HepG2 (cell line): ENCODE measurements around the gene SHF.

Experiments used
- BATF2 ChIP-seq: sonication (generic); formaldehyde crosslinking; IDR thresholded peaks from 2 replicates; pipeline ENCODE4 v1.8.0; 2022; ENCODE audit warnings: mild to moderate bottlenecking, missing genetic modification reagents, moderate library complexity
- EP300 ChIP-seq, 3 experiments: sonication (generic) in 1 of 3; formaldehyde crosslinking in 1 of 3; IDR thresholded peaks; 2 replicates each; pipeline versions ENCODE4 v1.5.1 to v1.6.1; 2011 to 2020; ENCODE audit warnings: low read depth in 2 of 3, low read length in 2 of 3, borderline replicate concordance in 1 of 3, improper control_type of control experiment in 1 of 3, mild to moderate bottlenecking in 1 of 3, missing genetic modification reagents in 1 of 3, moderate library complexity in 1 of 3
- ZNF282 ChIP-seq: fragments of 450-650 bp; IDR thresholded peaks from 2 replicates; pipeline ENCODE4 v1.6.1; 2018; ENCODE audit not compliant: partially characterized antibody
- ZNF639 ChIP-seq: conservative IDR thresholded peaks from 2 replicates; pipeline ENCODE4 v1.6.1; 2018; ENCODE audit warnings: missing genetic modification reagents

GRCh38 chr15:45221053-45221599, 33.4 kb upstream of the SHF start:
- TF ChIP-seq BATF2 (no peak), EP300 (IDR thresholded peaks at IDR 0.05; ENCODE audit: low read depth in 2 of 2, low read length in 2 of 2) (no peak), EP300 (CRISPR knock-in tag; IDR thresholded peaks at IDR 0.05; ENCODE audit: borderline replicate concordance) (no peak), ZNF282 (no peak), ZNF639 (CRISPR knock-in tag) (no peak)
